ENCODE results near the gene MATN4. TPM values are rescaled to one million over a fixed set of nuclear protein-coding genes. Genes with fewer than 3 reads are reported as not detected.

Gene MATN4
- total and polyA plus RNA-seq, 2 of the 13 experiments (the other 11 are each of a cell fraction or from before 2014, with no cell fraction given): not detected

DNA sequence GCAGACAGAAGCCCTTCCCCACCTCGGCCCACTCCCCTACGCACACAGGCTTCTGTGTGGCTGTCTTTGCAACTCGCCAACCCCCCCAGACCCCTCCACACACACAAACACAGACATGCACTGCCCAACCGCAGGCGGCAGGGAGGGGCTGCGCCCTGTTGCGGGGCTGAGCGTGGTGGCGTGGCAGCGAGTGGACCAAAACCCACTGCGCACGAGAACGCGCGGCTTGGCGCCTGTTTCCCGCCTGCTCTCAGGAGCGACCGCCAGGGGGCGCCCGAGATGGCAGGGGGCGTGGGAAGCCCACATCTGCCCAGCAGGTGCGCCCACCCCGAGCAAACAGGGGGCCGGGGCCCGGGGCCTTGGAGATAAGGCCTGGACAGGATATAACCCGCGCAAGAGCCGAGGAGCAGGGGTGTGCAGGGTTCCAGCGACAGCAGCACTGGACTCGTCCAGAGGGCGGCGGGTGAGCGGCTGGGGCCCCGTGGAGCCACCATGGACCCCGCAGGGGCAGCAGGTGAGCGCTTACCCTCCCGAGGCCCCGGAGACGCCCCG, 1.6 kb downstream of the MATN4 start, which contains the start of gene RBPJL (continued):
- TF ChIP-seq, protein P1, sequence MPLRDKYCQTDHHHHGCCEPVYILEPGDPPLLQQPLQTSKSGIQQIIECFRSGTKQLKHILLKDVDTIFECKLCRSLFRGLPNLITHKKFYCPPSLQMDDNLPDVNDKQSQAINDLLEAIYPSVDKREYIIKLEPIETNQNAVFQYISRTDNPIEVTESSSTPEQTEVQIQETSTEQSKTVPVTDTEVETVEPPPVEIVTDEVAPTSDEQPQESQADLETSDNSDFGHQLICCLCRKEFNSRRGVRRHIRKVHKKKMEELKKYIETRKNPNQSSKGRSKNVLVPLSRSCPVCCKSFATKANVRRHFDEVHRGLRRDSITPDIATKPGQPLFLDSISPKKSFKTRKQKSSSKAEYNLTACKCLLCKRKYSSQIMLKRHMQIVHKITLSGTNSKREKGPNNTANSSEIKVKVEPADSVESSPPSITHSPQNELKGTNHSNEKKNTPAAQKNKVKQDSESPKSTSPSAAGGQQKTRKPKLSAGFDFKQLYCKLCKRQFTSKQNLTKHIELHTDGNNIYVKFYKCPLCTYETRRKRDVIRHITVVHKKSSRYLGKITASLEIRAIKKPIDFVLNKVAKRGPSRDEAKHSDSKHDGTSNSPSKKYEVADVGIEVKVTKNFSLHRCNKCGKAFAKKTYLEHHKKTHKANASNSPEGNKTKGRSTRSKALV (CRISPR knock-in tag; IDR thresholded peaks at IDR 0.05): 0 out of 2 replicates have a peak, but pooled peaks have one; percentile 27
- 0 out of 2 replicates have a peak, but pooled peaks have one; percentile 42 for TF ChIP-seq ATF7-NPFF (CRISPR knock-in tag; IDR thresholded peaks at IDR 0.05; ENCODE audit: low read depth)
- peak; percentile 21; the same call in 1 of the 2 replicates for TF ChIP-seq NFKB2 (CRISPR knock-in tag; IDR thresholded peaks at IDR 0.05; ENCODE audit: borderline replicate concordance)
- TF ChIP-seq, protein P2, sequence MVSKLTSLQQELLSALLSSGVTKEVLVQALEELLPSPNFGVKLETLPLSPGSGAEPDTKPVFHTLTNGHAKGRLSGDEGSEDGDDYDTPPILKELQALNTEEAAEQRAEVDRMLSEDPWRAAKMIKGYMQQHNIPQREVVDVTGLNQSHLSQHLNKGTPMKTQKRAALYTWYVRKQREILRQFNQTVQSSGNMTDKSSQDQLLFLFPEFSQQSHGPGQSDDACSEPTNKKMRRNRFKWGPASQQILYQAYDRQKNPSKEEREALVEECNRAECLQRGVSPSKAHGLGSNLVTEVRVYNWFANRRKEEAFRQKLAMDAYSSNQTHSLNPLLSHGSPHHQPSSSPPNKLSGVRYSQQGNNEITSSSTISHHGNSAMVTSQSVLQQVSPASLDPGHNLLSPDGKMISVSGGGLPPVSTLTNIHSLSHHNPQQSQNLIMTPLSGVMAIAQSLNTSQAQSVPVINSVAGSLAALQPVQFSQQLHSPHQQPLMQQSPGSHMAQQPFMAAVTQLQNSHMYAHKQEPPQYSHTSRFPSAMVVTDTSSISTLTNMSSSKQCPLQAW (CRISPR knock-in tag; IDR thresholded peaks at IDR 0.05): peak; percentile 69; the same call in 1 of the 2 replicates
- peak; percentile 43; the same call in 1 of the 2 replicates for TF ChIP-seq ZNF333 (CRISPR knock-in tag; IDR thresholded peaks at IDR 0.05; ENCODE audit: borderline replicate concordance)
- TF ChIP-seq CSRNP1 (CRISPR knock-in tag; IDR thresholded peaks at IDR 0.05): no peak
- TF ChIP-seq ZNF687 (CRISPR knock-in tag; IDR thresholded peaks at IDR 0.05): peak; percentile 62
- TF ChIP-seq EZH2 (conservative IDR thresholded peaks at IDR 0.05; ENCODE audit: low read depth, low read length): peak; percentile 83; the same call in 1 of the 2 replicates
- TF ChIP-seq, protein P3, sequence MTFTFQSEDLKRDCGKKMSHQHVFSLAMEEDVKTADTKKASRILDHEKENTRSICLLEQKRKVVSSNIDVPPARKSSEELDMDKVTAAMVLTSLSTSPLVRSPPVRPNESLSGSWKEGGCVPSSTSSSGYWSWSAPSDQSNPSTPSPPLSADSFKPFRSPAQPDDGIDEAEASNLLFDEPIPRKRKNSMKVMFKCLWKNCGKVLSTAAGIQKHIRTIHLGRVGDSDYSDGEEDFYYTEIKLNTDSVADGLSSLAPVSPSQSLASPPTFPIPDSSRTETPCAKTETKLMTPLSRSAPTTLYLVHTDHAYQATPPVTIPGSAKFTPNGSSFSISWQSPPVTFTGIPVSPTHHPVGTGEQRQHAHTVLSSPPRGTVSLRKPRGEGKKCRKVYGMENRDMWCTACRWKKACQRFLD (CRISPR knock-in tag; IDR thresholded peaks at IDR 0.05; ENCODE audit: borderline replicate concordance): 0 out of 2 replicates have a peak, but pooled peaks have one; percentile 30
- TF ChIP-seq ZNF639 (CRISPR knock-in tag; conservative IDR thresholded peaks at IDR 0.05): no peak
- no peak for TF ChIP-seq GTF3A (CRISPR knock-in tag; conservative IDR thresholded peaks at IDR 0.05)
- TF ChIP-seq JUND (CRISPR knock-in tag; IDR thresholded peaks at IDR 0.05): no peak
- TF ChIP-seq, protein P4, sequence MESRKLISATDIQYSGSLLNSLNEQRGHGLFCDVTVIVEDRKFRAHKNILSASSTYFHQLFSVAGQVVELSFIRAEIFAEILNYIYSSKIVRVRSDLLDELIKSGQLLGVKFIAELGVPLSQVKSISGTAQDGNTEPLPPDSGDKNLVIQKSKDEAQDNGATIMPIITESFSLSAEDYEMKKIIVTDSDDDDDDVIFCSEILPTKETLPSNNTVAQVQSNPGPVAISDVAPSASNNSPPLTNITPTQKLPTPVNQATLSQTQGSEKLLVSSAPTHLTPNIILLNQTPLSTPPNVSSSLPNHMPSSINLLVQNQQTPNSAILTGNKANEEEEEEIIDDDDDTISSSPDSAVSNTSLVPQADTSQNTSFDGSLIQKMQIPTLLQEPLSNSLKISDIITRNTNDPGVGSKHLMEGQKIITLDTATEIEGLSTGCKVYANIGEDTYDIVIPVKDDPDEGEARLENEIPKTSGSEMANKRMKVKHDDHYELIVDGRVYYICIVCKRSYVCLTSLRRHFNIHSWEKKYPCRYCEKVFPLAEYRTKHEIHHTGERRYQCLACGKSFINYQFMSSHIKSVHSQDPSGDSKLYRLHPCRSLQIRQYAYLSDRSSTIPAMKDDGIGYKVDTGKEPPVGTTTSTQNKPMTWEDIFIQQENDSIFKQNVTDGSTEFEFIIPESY (CRISPR knock-in tag; IDR thresholded peaks at IDR 0.05): peak; percentile 81
